OCI-LY1 (cell line): ENCODE data around the gene BOD1.

Experiments used
- EZH2 ChIP-seq: fragments of 200-600 bp; sonication (generic), shearing (Covaris generic); IDR thresholded peaks from 2 replicates; pipeline ENCODE4 v1.8.0; 2017; ENCODE audit warnings: borderline replicate concordance, mixed run types, mild to moderate bottlenecking, antibody characterized with exemption, low read length, moderate library complexity, mixed read lengths
- TF ChIP-seq, protein P1 (sequence below): fragments of 200-600 bp; sonication (generic), shearing (Covaris generic); IDR thresholded peaks from 2 replicates; pipeline ENCODE4 v1.5.1; 2017; ENCODE audit warnings: mild to moderate bottlenecking, antibody characterized with exemption, low read length, moderate library complexity, mixed read lengths

DNA sequence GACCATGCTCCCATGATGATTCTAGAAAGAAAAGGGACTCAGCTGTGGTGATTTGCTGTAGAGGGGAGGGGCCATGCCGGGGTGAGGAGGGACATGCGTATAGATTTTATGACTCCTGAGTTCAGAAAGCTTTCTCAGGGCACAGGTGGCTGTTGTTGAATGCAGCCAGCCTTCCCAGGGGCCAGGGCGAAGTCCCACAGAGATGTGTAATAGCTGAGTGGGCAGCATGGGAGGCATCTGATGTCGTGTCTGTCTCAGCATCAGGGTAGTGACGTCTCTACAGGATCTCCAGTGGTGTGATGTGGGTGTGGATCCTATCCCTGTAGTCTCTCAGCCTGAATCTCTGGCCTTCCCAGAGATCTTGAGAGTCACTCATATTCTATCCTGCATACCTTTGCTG is 7.8 kb upstream of the BOD1 start:
- TF ChIP-seq, protein P1, sequence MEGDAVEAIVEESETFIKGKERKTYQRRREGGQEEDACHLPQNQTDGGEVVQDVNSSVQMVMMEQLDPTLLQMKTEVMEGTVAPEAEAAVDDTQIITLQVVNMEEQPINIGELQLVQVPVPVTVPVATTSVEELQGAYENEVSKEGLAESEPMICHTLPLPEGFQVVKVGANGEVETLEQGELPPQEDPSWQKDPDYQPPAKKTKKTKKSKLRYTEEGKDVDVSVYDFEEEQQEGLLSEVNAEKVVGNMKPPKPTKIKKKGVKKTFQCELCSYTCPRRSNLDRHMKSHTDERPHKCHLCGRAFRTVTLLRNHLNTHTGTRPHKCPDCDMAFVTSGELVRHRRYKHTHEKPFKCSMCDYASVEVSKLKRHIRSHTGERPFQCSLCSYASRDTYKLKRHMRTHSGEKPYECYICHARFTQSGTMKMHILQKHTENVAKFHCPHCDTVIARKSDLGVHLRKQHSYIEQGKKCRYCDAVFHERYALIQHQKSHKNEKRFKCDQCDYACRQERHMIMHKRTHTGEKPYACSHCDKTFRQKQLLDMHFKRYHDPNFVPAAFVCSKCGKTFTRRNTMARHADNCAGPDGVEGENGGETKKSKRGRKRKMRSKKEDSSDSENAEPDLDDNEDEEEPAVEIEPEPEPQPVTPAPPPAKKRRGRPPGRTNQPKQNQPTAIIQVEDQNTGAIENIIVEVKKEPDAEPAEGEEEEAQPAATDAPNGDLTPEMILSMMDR, result no peak
- TF ChIP-seq EZH2, result no peak
